Measurements from ENCODE around the gene TULP4. TPM values are rescaled to one million over a fixed set of nuclear protein-coding genes. Genes with fewer than 3 reads are reported as not detected.
A peak's percentile ranks its signal among the peaks of the same experiment; 100 is the strongest.

The TULP4 gene
- total RNA-seq, 1 donor from 2014 or later, result 104 TPM

- TF ChIP-seq CTCF (IDR thresholded peaks at IDR 0.05), result no peak
- intact Hi-C loops (cut with DNase I), result no loop called here
- DNase-seq (no peak), ATAC-seq (peak in 1 of 2 donors; percentile 59)
- Histone ChIP-seq H3K27me3 (ENCODE audit: low read depth) (no peaks in the 10 kb centered on the region), H3K36me3 (no peaks in the 10 kb centered on the region), H3K9me3 (no peaks in the 10 kb centered on the region), H3K4me1 (peaks cover 27% of the 10 kb centered on the region), H3K27ac (no peak overlapping the region), H3K4me3 (no peak overlapping the region)
Measured at GRCh38 chr6:158321960-158322359, 9.7 kb downstream of the TULP4 start.

- Histone ChIP-seq H3K36me3 (no peaks in the 10 kb centered on the region), H3K4me3 (no peak overlapping the region), H3K4me1 (peaks cover 27% of the 10 kb centered on the region), H3K27me3 (ENCODE audit: low read depth) (no peaks in the 10 kb centered on the region), H3K27ac (no peak overlapping the region), H3K9me3 (no peaks in the 10 kb centered on the region)
- ATAC-seq (peak in 1 of 2 donors; percentile 44), DNase-seq (no peak)
- no peak for TF ChIP-seq CTCF (IDR thresholded peaks at IDR 0.05)
- intact Hi-C loops (cut with DNase I), result no loop called here
Measured at GRCh38 chr6:158322400-158322723, 10.1 kb downstream of the TULP4 start.

GRCh38 chr6:158322724-158323560 is 10.7 kb downstream of the TULP4 start:
- H3K27ac ChIP-seq, result no peak overlapping the region
- intact Hi-C loops (cut with DNase I), result no loop called here
- DNase-seq, result no peak
- no peaks in the 10 kb centered on the region for H3K9me3 ChIP-seq
- no peak overlapping the region for H3K4me3 ChIP-seq
- H3K27me3 ChIP-seq (ENCODE audit: low read depth), result no peaks in the 10 kb centered on the region
- peaks cover 27% of the 10 kb centered on the region for H3K4me1 ChIP-seq
- no peaks in the 10 kb centered on the region for H3K36me3 ChIP-seq
- no peak for TF ChIP-seq CTCF (IDR thresholded peaks at IDR 0.05)
- peak; percentile 34 to 76 for ATAC-seq

- no peaks in the 10 kb centered on the region for H3K9me3 ChIP-seq
- peaks cover 27% of the 10 kb centered on the region for H3K4me1 ChIP-seq
- no peak overlapping the region for H3K4me3 ChIP-seq
- H3K27me3 ChIP-seq (ENCODE audit: low read depth), result no peaks in the 10 kb centered on the region
- H3K27ac ChIP-seq, result no peak overlapping the region
- no peak for DNase-seq
- no peaks in the 10 kb centered on the region for H3K36me3 ChIP-seq
- TF ChIP-seq CTCF (IDR thresholded peaks at IDR 0.05), result no peak
- intact Hi-C loops (cut with DNase I), result no loop called here
- no peak for ATAC-seq
Measured at GRCh38 chr6:158323561-158323958, 11.3 kb downstream of the TULP4 start.

GRCh38 chr6:158324136-158324535 is 11.9 kb downstream of the TULP4 start:
- ATAC-seq (no peak), DNase-seq (no peak)
- Histone ChIP-seq H3K4me1 (peaks cover 27% of the 10 kb centered on the region), H3K36me3 (no peaks in the 10 kb centered on the region), H3K4me3 (no peak overlapping the region), H3K27ac (no peak overlapping the region), H3K27me3 (ENCODE audit: low read depth) (no peaks in the 10 kb centered on the region), H3K9me3 (no peaks in the 10 kb centered on the region)
- intact Hi-C loops (cut with DNase I), result no loop called here
- no peak for TF ChIP-seq CTCF (IDR thresholded peaks at IDR 0.05)
